Upper lobe of left lung (tissue), 6 donors: ENCODE measurements around the gene ZC2HC1B. TPM values are rescaled to one million over a fixed set of nuclear protein-coding genes. Genes with fewer than 3 reads are reported as not detected.

Experiments used
- ATAC-seq, 2 donors: fragments of 200-7000 bp; cut with Tn5 transposase; one replicate each; pipeline ENCODE4 v1.9.1; 2022; ENCODE audit warnings: mild to moderate bottlenecking in 2 of 2, moderate library complexity in 2 of 2; ENCODE audit not compliant: low FRiP score in 2 of 2
- DNase-seq, 2 donors: peaks; one replicate each; pipeline ENCODE4 v3.0.0-alpha.2; 2019 to 2020
- H3K27ac ChIP-seq, 4 donors: fragments of 200-600 bp; sonication (generic); one replicate each; pipeline ENCODE4 v1.5.1; 2016 to 2019
- H3K27me3 ChIP-seq, 4 donors: fragments of 200-600 bp; sonication (generic); one replicate each; pipeline ENCODE4 v1.5.1; 2017 to 2019
- H3K36me3 ChIP-seq, 4 donors: fragments of 200-600 bp; sonication (generic); one replicate each; pipeline ENCODE4 v1.5.1; 2016 to 2019
- H3K4me1 ChIP-seq, 4 donors: fragments of 200-600 bp; sonication (generic); one replicate each; pipeline ENCODE4 v1.5.1; 2018 to 2019
- H3K4me3 ChIP-seq, 4 donors: fragments of 200-600 bp; sonication (generic); one replicate each; pipeline ENCODE4 v1.5.1; 2017 to 2019; ENCODE audit warnings: mild to moderate bottlenecking in 2 of 4, moderate library complexity in 1 of 4
- H3K9me3 ChIP-seq, 4 donors: fragments of 200-600 bp; sonication (generic); one replicate each; pipeline ENCODE4 v1.5.1; 2018 to 2019
- EP300 ChIP-seq, 4 donors: sonication (generic); formaldehyde crosslinking; IDR thresholded peaks; one replicate each; pipeline ENCODE4 v1.5.1; 2017; ENCODE audit warnings: antibody characterized with exemption in 4 of 4, control low read depth in 2 of 4
- POLR2A ChIP-seq, 4 donors: fragments of 450-650 bp; IDR thresholded peaks; one replicate each; pipeline ENCODE4 v1.5.1; 2016 to 2017; ENCODE audit warnings: antibody characterized with exemption in 4 of 4, mild to moderate bottlenecking in 2 of 4
- POLR2AphosphoS5 ChIP-seq, 2 donors: sonication (generic); formaldehyde crosslinking; IDR thresholded peaks; one replicate each; pipeline ENCODE4 v1.5.1; 2017; ENCODE audit warnings: antibody characterized with exemption in 2 of 2
- WGBS, 2 donors: methylation state at CpG; one replicate each; pipeline ENCODE4 v1.1.5; 2017 to 2018; 5-methylcytosine and 5-hydroxymethylcytosine counted together
- total RNA-seq, 6 donors: library from RNA; depleted of rRNA in 4 of 6; stranded (reverse); fragments of >200 nt in 4 of 6; gene quantifications; one replicate each; pipeline versions ENCODE4 v1.1.0 to v1.2.1, GENCODE V29; 2016 to 2021
- TF ChIP-seq, protein P1 (sequence below), 6 experiments: fragments of 450-650 bp in 4 of 6; fragments of 200-600 bp in 2 of 6; sonication (generic) in 2 of 6; IDR thresholded peaks; one replicate each; pipeline ENCODE4 v1.5.1; 2016 to 2019; ENCODE audit warnings: antibody characterized with exemption in 6 of 6
- donor health status: DM: no; HTN: no; CAD: no; lungs with moderate emphysema.
- donor health status: DM: no; HTN: yes; CAD: no; lungs with severe emphysema.

Gene ZC2HC1B
- total RNA-seq, 6 donors from 2014 or later = not detected

DNA sequence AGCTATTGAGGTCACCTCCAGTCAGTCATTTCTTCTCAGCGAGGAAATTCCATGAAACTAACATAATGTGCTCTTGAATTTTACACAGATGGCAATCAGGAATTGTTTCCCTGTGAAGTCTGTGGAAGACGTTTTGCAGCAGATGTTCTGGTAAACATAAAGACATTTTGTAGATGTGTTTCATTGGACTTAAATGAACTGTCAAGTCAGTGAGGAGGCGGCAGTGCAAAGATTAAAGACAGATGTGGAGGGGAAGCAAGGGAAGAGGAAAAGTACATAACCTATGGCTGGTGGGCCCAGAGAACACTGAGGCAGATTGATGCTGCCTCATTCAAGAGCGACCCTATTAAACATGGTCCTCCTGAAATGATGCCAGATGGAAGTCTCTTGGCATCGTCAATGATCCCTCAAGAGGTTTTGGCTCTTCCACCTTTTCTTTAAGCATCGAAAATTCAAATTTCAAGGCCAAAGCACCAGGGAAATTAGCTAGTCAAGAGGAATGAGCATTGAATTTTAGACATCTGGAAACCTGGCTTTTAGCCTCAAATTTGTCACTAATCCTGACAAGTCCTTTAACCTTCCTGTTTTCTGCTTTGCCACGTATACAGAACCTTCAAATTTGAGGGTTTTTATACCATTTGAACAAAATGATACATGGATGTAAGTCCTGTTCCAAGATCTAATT is 20.1 kb downstream of the ZC2HC1B start:
- DNase-seq (no peak), ATAC-seq (no peak)
- H3K36me3 ChIP-seq = no peaks in the 10 kb centered on the region
- WGBS, 2 donors = 71 to 80% methylated on average over 7 of the region's 7 CpGs
- TF ChIP-seq, protein P1, sequence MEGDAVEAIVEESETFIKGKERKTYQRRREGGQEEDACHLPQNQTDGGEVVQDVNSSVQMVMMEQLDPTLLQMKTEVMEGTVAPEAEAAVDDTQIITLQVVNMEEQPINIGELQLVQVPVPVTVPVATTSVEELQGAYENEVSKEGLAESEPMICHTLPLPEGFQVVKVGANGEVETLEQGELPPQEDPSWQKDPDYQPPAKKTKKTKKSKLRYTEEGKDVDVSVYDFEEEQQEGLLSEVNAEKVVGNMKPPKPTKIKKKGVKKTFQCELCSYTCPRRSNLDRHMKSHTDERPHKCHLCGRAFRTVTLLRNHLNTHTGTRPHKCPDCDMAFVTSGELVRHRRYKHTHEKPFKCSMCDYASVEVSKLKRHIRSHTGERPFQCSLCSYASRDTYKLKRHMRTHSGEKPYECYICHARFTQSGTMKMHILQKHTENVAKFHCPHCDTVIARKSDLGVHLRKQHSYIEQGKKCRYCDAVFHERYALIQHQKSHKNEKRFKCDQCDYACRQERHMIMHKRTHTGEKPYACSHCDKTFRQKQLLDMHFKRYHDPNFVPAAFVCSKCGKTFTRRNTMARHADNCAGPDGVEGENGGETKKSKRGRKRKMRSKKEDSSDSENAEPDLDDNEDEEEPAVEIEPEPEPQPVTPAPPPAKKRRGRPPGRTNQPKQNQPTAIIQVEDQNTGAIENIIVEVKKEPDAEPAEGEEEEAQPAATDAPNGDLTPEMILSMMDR (IDR thresholded peaks at IDR 0.05) = no peak
- TF ChIP-seq POLR2A (IDR thresholded peaks at IDR 0.05) (no peak), EP300 (IDR thresholded peaks at IDR 0.05) (no peak), POLR2AphosphoS5 (IDR thresholded peaks at IDR 0.05) (no peak)
- no peaks in the 10 kb centered on the region for H3K4me1 ChIP-seq
- no peaks in the 10 kb centered on the region for H3K27me3 ChIP-seq
- H3K9me3 ChIP-seq = no peaks in the 10 kb centered on the region
- H3K4me3 ChIP-seq = no peak overlapping the region
- no peak overlapping the region for H3K27ac ChIP-seq

DNA sequence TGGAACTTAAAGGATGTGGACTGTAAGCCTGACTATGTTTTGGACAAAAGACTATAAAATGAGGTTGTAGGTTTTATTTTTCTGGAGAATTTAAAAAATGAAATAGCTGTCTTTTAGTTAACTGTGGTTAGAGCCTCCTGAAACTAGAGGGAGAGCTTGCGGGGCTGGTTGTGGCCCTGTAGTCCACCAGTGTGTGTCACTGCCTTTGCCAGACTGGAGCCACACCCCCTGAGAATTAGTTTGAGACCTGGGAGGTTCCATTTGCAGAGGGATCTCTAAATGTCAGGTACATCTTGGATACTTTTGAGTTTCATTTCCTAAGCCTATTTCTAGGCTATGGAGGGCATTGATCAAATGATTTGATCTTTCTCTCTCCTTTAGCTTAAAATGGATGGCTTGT is 20.8 kb downstream of the ZC2HC1B start:
- Histone ChIP-seq H3K9me3 (no peaks in the 10 kb centered on the region), H3K36me3 (no peaks in the 10 kb centered on the region), H3K27ac (no peak overlapping the region), H3K4me3 (no peak overlapping the region), H3K4me1 (no peaks in the 10 kb centered on the region), H3K27me3 (no peaks in the 10 kb centered on the region)
- no peak for ATAC-seq
- TF ChIP-seq POLR2AphosphoS5 (IDR thresholded peaks at IDR 0.05) = no peak
- no peak for TF ChIP-seq EP300 (IDR thresholded peaks at IDR 0.05)
- TF ChIP-seq POLR2A (IDR thresholded peaks at IDR 0.05) = no peak
- TF ChIP-seq, protein P1 (IDR thresholded peaks at IDR 0.05) = no peak
- DNase-seq = no peak
- 96 to 100% methylated on average over 1 of the region's 1 CpG for WGBS, 2 donors

DNA sequence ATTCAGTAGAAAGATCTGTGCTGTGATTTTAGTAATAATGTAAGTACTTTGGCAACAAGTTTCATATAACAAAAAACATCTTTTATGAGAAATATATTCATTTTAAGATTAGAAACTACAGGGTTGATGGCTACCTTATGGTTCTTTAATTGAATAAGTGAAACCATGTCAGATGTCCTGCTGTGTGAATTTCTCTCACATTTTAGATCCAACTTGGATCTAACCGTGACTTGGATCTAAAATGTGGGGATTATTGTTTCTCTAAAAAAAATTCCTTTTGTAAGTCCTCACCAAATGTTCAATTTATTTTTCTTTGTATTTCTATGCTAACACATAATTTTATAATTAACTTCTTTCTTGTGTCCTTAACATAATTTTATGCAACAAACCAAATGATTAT is 30.4 kb downstream of the ZC2HC1B start:
- no peak for DNase-seq
- H3K27ac ChIP-seq = no peak overlapping the region
- TF ChIP-seq, protein P1 (IDR thresholded peaks at IDR 0.05) = no peak
- TF ChIP-seq POLR2A (IDR thresholded peaks at IDR 0.05) = no peak
- no peak for TF ChIP-seq POLR2AphosphoS5 (IDR thresholded peaks at IDR 0.05)
- TF ChIP-seq EP300 (IDR thresholded peaks at IDR 0.05) = no peak
- no peaks in the 10 kb centered on the region for H3K36me3 ChIP-seq
- H3K4me1 ChIP-seq = no peaks in the 10 kb centered on the region
- 87 to 100% methylated on average over 1 of the region's 1 CpG for whole genome bisulfite sequencing, 2 donors
- H3K9me3 ChIP-seq = no peaks in the 10 kb centered on the region
- no peaks in the 10 kb centered on the region for H3K27me3 ChIP-seq
- no peak for ATAC-seq
- no peak overlapping the region for H3K4me3 ChIP-seq

DNA sequence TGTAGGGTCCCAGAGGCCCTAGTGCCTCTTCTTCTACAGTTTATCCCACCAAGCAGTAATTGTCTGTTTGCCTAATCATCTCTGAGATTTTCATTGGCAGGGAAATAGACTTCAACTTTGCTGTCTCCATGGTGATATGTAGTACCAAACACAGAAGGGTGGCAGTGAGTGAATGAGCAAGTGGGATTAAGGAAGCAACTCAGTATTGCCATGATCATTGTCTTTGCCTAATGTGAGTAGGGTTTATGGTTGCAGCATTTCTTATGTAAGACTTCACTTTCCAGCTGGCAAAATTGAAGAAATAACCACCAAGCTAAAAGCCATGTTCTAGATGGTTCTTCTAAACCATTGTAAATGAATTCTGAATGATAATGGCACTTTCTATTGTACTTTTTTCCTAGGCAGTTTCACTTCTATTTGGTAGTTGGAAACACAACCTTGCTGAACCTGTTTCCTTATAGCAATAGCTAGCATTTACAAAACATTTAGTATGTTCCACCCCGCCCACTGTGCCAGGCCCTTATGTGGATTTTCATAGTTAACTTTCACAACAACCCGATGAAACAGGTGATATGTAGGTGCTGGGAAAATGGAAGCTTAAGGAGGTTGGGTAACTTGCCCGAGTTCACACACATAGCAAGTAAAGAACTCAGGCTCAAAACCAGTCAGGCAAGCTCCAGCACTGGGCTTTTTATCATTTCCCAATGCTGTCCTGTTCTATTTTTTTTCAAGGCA is 32.0 kb downstream of the ZC2HC1B start:
- H3K4me1 ChIP-seq = no peaks in the 10 kb centered on the region
- no peaks in the 10 kb centered on the region for H3K36me3 ChIP-seq
- H3K9me3 ChIP-seq = no peaks in the 10 kb centered on the region
- no peaks in the 10 kb centered on the region for H3K27me3 ChIP-seq
- peak; percentile 43 to 47 for ATAC-seq
- H3K4me3 ChIP-seq = no peak overlapping the region
- DNase-seq = peak in 1 of 2 donors; percentile 81
- TF ChIP-seq, protein P1 (IDR thresholded peaks at IDR 0.05) = no peak
- peak in 1 of 4 donors; percentile 36 for TF ChIP-seq EP300 (IDR thresholded peaks at IDR 0.05)
- peak overlapping the region in 3 of 4 donors; percentile 1 to 9 (median 8) for H3K27ac ChIP-seq
- whole genome bisulfite sequencing, 2 donors = 74 to 75% methylated on average over 3 of the region's 3 CpGs
